Hepatocyte (in vitro differentiated cells): Measurements from ENCODE around the gene LGR4. TPM values are rescaled to one million over a fixed set of nuclear protein-coding genes. Genes with fewer than 3 reads are reported as not detected.

Experiments
- DNase-seq: peaks from one replicate; pipeline ENCODE4 v3.0.0-alpha.2; 2016; ENCODE audit warnings: low spot score
- H2AFZ ChIP-seq: fragments of 200-600 bp; sonication (generic); 2 replicates; pipeline ENCODE4 v1.6.0; 2016; ENCODE audit warnings: antibody characterized with exemption, mild to moderate bottlenecking
- H3K27ac ChIP-seq: fragments of 200-600 bp; sonication (generic); 2 replicates; pipeline ENCODE4 v1.5.1; 2016; ENCODE audit warnings: mild to moderate bottlenecking
- H3K27me3 ChIP-seq: fragments of 200-600 bp; sonication (generic); 2 replicates; pipeline ENCODE4 v1.6.1; 2016
- H3K36me3 ChIP-seq: fragments of 200-600 bp; sonication (generic); replicated peaks from 2 replicates; pipeline ENCODE4 v1.5.1; 2016; ENCODE audit warnings: low read depth; ENCODE audit not compliant: insufficient read depth
- H3K4me1 ChIP-seq: fragments of 200-600 bp; sonication (generic); 2 replicates; pipeline ENCODE4 v1.5.1; 2016; ENCODE audit warnings: mild to moderate bottlenecking, moderate library complexity; ENCODE audit not compliant: insufficient read depth
- H3K4me2 ChIP-seq: fragments of 200-600 bp; sonication (generic); 2 replicates; pipeline ENCODE4 v1.6.0; 2016
- H3K4me3 ChIP-seq: fragments of 200-600 bp; sonication (generic); 2 replicates; pipeline ENCODE4 v1.5.1; 2016; ENCODE audit warnings: mild to moderate bottlenecking
- H3K79me2 ChIP-seq: fragments of 200-600 bp; sonication (generic); 2 replicates; pipeline ENCODE4 v1.6.0; 2017; ENCODE audit warnings: mild to moderate bottlenecking
- H3K9me2 ChIP-seq: fragments of 200-600 bp; sonication (generic); replicated peaks from 2 replicates; pipeline ENCODE4 v1.6.0; 2017; ENCODE audit warnings: mild to moderate bottlenecking; ENCODE audit not compliant: insufficient read depth
- H3K9me3 ChIP-seq: fragments of 200-600 bp; sonication (generic); 2 replicates; pipeline ENCODE4 v1.5.1; 2016; ENCODE audit warnings: low read depth, mild to moderate bottlenecking
- H4K20me1 ChIP-seq: fragments of 200-600 bp; sonication (generic); 2 replicates; pipeline ENCODE4 v1.6.0; 2016; ENCODE audit warnings: mild to moderate bottlenecking; ENCODE audit not compliant: insufficient read depth, poor library complexity, severe bottlenecking
- CTCF ChIP-seq: fragments of 200-600 bp; sonication (generic); IDR thresholded peaks from 2 replicates; pipeline ENCODE4 v1.5.1; 2016; ENCODE audit warnings: antibody characterized with exemption, mild to moderate bottlenecking; ENCODE audit not compliant: poor library complexity
- EZH2 ChIP-seq: fragments of 200-600 bp; sonication (generic); IDR thresholded peaks from 2 replicates; pipeline ENCODE4 v1.6.1; 2016; ENCODE audit warnings: antibody characterized with exemption, mild to moderate bottlenecking, borderline replicate concordance
- EZH2phosphoT487 ChIP-seq: fragments of 200-600 bp; sonication (generic); IDR thresholded peaks from one replicate; pipeline ENCODE4 v1.6.1; 2018; ENCODE audit warnings: antibody characterized with exemption, mild to moderate bottlenecking, low read depth, moderate library complexity; ENCODE audit not compliant: unreplicated experiment, severe bottlenecking
- WGBS: methylation state at CpG from one replicate; pipeline ENCODE4 v1.1.6; 2016; ENCODE audit warnings: low lambda C conversion rate; ENCODE audit errors: missing lambda C conversion rate; 5-methylcytosine and 5-hydroxymethylcytosine counted together
- polyA plus RNA-seq: library from polyadenylated mRNA; unstranded; fragments of >200 nt; fragmentation: Nextera tagmentation; extraction: Ambion mirVana; gene quantifications from 2 replicates; pipeline ENCODE4 v1.2.1, GENCODE V29; 2016
- total RNA-seq: library from RNA; depleted of rRNA; stranded (reverse); fragments of >200 nt; gene quantifications from 2 replicates; pipeline ENCODE4 v1.2.3, GENCODE V29; 2014

Gene LGR4
- total and polyA plus RNA-seq, 2 experiments from 2014 or later, result 27.2 to 115 TPM

- Histone ChIP-seq H3K27ac (peak overlapping the region; percentile 8), H4K20me1 (peaks cover 45% of the 10 kb centered on the region), H3K4me1 (peaks cover 15% of the 10 kb centered on the region)
Measured at GRCh38 chr11:27443746-27444507, 28.7 kb downstream of the LGR4 start.

GRCh38 chr11:27443227-27443626 is 29.4 kb downstream of the LGR4 start:
- Histone ChIP-seq H3K36me3 (no peaks in the 10 kb centered on the region), H3K4me1 (peaks cover 15% of the 10 kb centered on the region), H3K9me2 (no peaks in the 10 kb centered on the region), H2AFZ (no peak overlapping the region), H3K27ac (no peak overlapping the region), H3K27me3 (no peaks in the 10 kb centered on the region), H3K4me2 (no peak overlapping the region), H3K9me3 (no peaks in the 10 kb centered on the region), H4K20me1 (peaks cover 44% of the 10 kb centered on the region), H3K79me2 (peaks cover 94% of the 10 kb centered on the region), H3K4me3 (no peak overlapping the region)
- TF ChIP-seq EZH2phosphoT487 (no peak), EZH2 (no peak), CTCF (no peak)
- WGBS, result 82% methylated on average over 4 of the region's 4 CpGs
- DNase-seq, result no peak

More at GRCh38 chr11:27443746-27444507, 28.7 kb downstream of the LGR4 start:
- no peaks in the 10 kb centered on the region for H3K36me3 ChIP-seq
- no peaks in the 10 kb centered on the region for H3K9me2 ChIP-seq
- H2AFZ ChIP-seq, result no peak overlapping the region
- 75% methylated on average over 5 of the region's 5 CpGs for WGBS
- H3K27me3 ChIP-seq, result no peaks in the 10 kb centered on the region
- peaks cover 94% of the 10 kb centered on the region for H3K79me2 ChIP-seq
- H3K4me2 ChIP-seq, result no peak overlapping the region
- TF ChIP-seq CTCF, result no peak
- TF ChIP-seq EZH2, result no peak
- no peak for TF ChIP-seq EZH2phosphoT487
- no peaks in the 10 kb centered on the region for H3K9me3 ChIP-seq
- no peak overlapping the region for H3K4me3 ChIP-seq
- no peak for DNase-seq

- WGBS, result 93% methylated on average over 7 of the region's 7 CpGs
- Histone ChIP-seq H3K36me3 (no peaks in the 10 kb centered on the region), H3K9me3 (no peaks in the 10 kb centered on the region), H3K4me1 (peaks cover 26% of the 10 kb centered on the region), H2AFZ (no peak overlapping the region), H3K4me3 (no peak overlapping the region), H3K27me3 (no peaks in the 10 kb centered on the region), H3K27ac (no peak overlapping the region), H3K4me2 (no peak overlapping the region), H3K79me2 (peaks cover 100% of the 10 kb centered on the region), H3K9me2 (no peaks in the 10 kb centered on the region), H4K20me1 (peaks cover 40% of the 10 kb centered on the region)
- TF ChIP-seq EZH2, result no peak
- no peak for TF ChIP-seq CTCF
- no peak for TF ChIP-seq EZH2phosphoT487
- DNase-seq, result no peak
Measured at GRCh38 chr11:27440090-27440489, 32.5 kb downstream of the LGR4 start.
